Epidermal melanocyte (primary cell): ENCODE results near the gene NAP1L1.

Source experiments
- DNase-seq: peaks from one replicate; pipeline ENCODE4 v3.0.0; 2011; ENCODE audit warnings: low spot score; ENCODE audit not compliant: insufficient read length

The NAP1L1 gene

GRCh38 chr12:76084863-76085519, 506 bp upstream of the NAP1L1 start:
- DNase-seq: no peak

GRCh38 chr12:76083246-76083903, 1.1 kb downstream of the NAP1L1 start:
- no peak for DNase-seq

- DNase-seq: no peak
Observed at GRCh38 chr12:76081909-76082308, 2.6 kb downstream of the NAP1L1 start.

GRCh38 chr12:76080729-76081415, 3.6 kb downstream of the NAP1L1 start:
- DNase-seq: no peak

GRCh38 chr12:76080017-76080728, 4.3 kb downstream of the NAP1L1 start:
- DNase-seq: no peak

GRCh38 chr12:76078748-76079147, 5.7 kb downstream of the NAP1L1 start:
- no peak for DNase-seq

- DNase-seq: no peak
Observed at GRCh38 chr12:76075448-76075847, 9.0 kb downstream of the NAP1L1 start.

- DNase-seq: no peak
Observed at GRCh38 chr12:76074701-76075336, 9.7 kb downstream of the NAP1L1 start.

GRCh38 chr12:76073561-76073960, 10.9 kb downstream of the NAP1L1 start:
- no peak for DNase-seq

GRCh38 chr12:76072568-76072967, 11.9 kb downstream of the NAP1L1 start:
- no peak for DNase-seq

GRCh38 chr12:76069339-76069738, 15.1 kb downstream of the NAP1L1 start:
- DNase-seq: no peak

- no peak for DNase-seq
Observed at GRCh38 chr12:76065917-76066316, 18.6 kb downstream of the NAP1L1 start.

GRCh38 chr12:76064904-76065303, 19.6 kb downstream of the NAP1L1 start:
- no peak for DNase-seq

GRCh38 chr12:76060111-76060510, 24.4 kb downstream of the NAP1L1 start:
- no peak for DNase-seq

- DNase-seq: no peak
Observed at GRCh38 chr12:76057326-76057725, 27.2 kb downstream of the NAP1L1 start.

GRCh38 chr12:76055393-76055792, 29.1 kb downstream of the NAP1L1 start:
- no peak for DNase-seq

GRCh38 chr12:76049575-76050251, 34.8 kb downstream of the NAP1L1 start:
- DNase-seq: no peak

GRCh38 chr12:76047742-76048141, 36.7 kb downstream of the NAP1L1 start:
- no peak for DNase-seq

- no peak for DNase-seq
Observed at GRCh38 chr12:76047060-76047459, 37.4 kb downstream of the NAP1L1 start.

- no peak for DNase-seq
Observed at GRCh38 chr12:76043377-76043776, 41.1 kb downstream of the NAP1L1 start.

GRCh38 chr12:76042147-76042546, 42.3 kb downstream of the NAP1L1 start:
- no peak for DNase-seq
